Measurements from ENCODE around the gene ACSM6.

Gene ACSM6, protein sequence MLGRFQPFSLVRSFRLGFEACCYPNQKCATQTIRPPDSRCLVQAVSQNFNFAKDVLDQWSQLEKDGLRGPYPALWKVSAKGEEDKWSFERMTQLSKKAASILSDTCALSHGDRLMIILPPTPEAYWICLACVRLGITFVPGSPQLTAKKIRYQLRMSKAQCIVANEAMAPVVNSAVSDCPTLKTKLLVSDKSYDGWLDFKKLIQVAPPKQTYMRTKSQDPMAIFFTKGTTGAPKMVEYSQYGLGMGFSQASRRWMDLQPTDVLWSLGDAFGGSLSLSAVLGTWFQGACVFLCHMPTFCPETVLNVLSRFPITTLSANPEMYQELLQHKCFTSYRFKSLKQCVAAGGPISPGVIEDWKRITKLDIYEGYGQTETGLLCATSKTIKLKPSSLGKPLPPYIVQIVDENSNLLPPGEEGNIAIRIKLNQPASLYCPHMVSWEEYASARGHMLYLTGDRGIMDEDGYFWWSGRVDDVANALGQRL

DNA sequence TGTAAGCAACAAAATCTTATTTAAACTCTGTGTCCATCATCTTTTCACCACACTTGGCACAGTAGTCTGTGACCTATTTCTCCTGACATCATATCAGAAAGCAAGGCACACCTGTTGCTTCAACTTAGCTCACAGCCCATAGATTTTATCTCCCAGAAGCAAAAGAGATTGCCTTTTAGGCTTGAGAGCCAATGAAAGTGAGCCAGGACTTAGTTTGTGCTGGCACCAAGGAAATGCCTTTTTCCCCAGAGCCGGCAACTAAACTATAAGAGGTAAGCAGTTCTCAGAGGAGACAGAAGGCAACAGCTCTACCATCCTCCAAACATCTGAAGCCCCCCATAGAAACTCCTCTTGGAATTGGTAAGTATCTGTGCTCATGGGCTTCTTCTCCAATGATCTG is at the start of gene ACSM6:
ACSM6 (plus strand) TSS at position 295 of the 400 bp plus-strand sequence. CDS start 248 bp downstream, outside the sequence.
- Histone ChIP-seq H3K4me1 (no peaks in the 10 kb centered on the region), H3K27me3 (no peaks in the 10 kb centered on the region), H3K4me3 (no peak within 1 kb of the TSS), H3K9me3 (no peaks in the 10 kb centered on the region), H3K36me3 (no peaks in the 10 kb centered on the region), H3K27ac (no peak within 1 kb of the TSS)
- no peak for DNase-seq
- intact Hi-C loops (cut with DNase I; ENCODE audit: low total_unique reads): no loop called here
- TF ChIP-seq, protein P1, sequence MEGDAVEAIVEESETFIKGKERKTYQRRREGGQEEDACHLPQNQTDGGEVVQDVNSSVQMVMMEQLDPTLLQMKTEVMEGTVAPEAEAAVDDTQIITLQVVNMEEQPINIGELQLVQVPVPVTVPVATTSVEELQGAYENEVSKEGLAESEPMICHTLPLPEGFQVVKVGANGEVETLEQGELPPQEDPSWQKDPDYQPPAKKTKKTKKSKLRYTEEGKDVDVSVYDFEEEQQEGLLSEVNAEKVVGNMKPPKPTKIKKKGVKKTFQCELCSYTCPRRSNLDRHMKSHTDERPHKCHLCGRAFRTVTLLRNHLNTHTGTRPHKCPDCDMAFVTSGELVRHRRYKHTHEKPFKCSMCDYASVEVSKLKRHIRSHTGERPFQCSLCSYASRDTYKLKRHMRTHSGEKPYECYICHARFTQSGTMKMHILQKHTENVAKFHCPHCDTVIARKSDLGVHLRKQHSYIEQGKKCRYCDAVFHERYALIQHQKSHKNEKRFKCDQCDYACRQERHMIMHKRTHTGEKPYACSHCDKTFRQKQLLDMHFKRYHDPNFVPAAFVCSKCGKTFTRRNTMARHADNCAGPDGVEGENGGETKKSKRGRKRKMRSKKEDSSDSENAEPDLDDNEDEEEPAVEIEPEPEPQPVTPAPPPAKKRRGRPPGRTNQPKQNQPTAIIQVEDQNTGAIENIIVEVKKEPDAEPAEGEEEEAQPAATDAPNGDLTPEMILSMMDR (IDR thresholded peaks at IDR 0.05): no peak

DNA sequence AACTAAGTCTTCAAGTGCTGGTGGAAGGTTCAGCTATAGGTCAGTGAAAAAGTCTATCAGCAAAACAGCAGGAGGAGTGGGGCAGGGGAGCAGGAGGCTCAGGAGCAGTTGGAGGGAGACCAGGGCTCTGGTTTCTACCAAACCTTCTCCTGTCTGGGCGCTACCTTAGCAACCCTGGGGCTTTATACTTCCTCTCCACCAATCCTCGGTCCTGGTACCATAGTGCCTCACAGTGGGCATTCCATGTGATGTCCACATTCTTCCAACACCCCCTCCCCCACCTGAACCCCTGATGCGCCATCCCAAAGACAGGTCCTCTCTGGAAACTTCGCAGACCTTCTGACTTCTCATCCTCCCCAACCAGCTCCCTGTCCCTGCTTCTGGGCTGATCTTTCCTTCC is 25.3 kb upstream of the ACSM6 start:
- no peaks in the 10 kb centered on the region for H3K36me3 ChIP-seq
- DNase-seq: no peak
- H3K27ac ChIP-seq: no peak overlapping the region
- TF ChIP-seq, protein P1 (IDR thresholded peaks at IDR 0.05): no peak
- no peaks in the 10 kb centered on the region for H3K4me1 ChIP-seq
- peaks cover 0 to 8% (median 0%) of the 10 kb centered on the region in 3 donors for H3K9me3 ChIP-seq
- intact Hi-C loops (cut with DNase I; ENCODE audit: low total_unique reads): no loop called here
- H3K27me3 ChIP-seq: no peaks in the 10 kb centered on the region
- no peak overlapping the region for H3K4me3 ChIP-seq

DNA sequence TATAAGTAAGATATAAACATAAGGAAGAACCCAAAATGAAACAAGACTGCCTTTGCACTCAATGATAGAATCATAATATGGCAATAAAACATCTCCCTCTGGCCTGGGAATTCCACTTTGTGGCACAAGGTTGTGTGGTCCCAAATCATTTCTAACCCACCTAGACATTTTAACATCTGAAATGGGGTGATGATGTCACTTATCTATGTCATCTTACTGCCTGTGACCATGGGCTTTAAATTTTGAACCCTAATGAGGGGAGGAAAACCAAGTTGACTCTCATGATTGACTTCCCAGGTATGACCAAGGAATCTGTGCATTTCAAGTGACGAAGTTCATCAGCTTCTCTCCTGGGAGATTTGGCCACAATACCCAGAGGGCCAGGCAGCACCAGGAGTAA is 24.5 kb upstream of the ACSM6 start:
- Histone ChIP-seq H3K27me3 (no peaks in the 10 kb centered on the region), H3K27ac (no peak overlapping the region), H3K36me3 (no peaks in the 10 kb centered on the region), H3K9me3 (peaks cover 0 to 8% (median 0%) of the 10 kb centered on the region in 3 donors), H3K4me3 (no peak overlapping the region), H3K4me1 (no peaks in the 10 kb centered on the region)
- DNase-seq: no peak
- TF ChIP-seq, protein P1 (IDR thresholded peaks at IDR 0.05): no peak
- intact Hi-C loops (cut with DNase I; ENCODE audit: low total_unique reads): no loop called here

DNA sequence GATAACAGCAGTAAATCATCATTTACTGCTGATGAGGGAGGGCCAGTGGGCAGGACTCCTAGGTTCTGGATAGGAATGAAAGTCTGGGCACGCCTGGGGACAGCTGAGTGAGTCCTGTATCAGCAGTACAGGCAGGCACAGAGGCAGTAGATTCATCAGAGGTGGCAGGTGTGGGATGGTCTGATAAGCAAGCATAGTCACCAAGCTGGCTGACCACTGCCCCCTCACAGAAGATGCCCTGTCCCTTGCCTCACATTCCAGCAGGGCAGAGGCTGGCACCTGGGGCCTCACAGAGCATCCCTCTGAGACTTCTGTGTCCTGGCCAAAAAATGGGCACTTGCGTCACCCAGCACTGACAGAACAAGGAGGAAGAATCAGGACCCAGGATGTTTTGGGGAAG is 23.2 kb upstream of the ACSM6 start:
- DNase-seq: no peak
- TF ChIP-seq, protein P1 (IDR thresholded peaks at IDR 0.05): no peak
- Histone ChIP-seq H3K36me3 (no peaks in the 10 kb centered on the region), H3K27ac (no peak overlapping the region), H3K9me3 (peaks cover 0 to 8% (median 0%) of the 10 kb centered on the region in 3 donors), H3K4me1 (no peaks in the 10 kb centered on the region), H3K27me3 (no peaks in the 10 kb centered on the region), H3K4me3 (no peak overlapping the region)
- intact Hi-C loops (cut with DNase I; ENCODE audit: low total_unique reads): no loop called here

DNA sequence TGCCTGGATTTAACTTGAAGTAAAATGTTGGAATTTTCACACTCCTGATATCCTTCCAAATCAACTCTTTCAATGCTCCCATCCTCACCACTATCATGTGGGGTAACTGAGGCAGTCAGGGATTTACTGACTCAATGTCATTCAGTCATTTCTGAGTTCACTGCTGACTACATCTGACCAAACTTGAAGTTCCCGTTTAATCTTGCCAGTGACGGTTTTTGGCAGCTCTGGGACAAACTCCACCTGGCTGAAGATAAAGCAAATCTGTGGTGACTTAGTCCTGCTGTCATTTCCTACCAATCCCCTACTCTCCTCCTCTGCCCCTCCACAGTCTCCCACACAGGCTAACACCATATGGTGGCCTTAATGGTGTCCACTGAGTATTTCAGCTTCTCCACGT is 22.7 kb upstream of the ACSM6 start:
- H3K4me3 ChIP-seq: no peak overlapping the region
- DNase-seq: no peak
- H3K9me3 ChIP-seq: peaks cover 0 to 3% (median 0%) of the 10 kb centered on the region in 3 donors
- no peak overlapping the region for H3K27ac ChIP-seq
- H3K36me3 ChIP-seq: no peaks in the 10 kb centered on the region
- intact Hi-C loops (cut with DNase I; ENCODE audit: low total_unique reads): no loop called here
- TF ChIP-seq, protein P1 (IDR thresholded peaks at IDR 0.05): no peak
- no peaks in the 10 kb centered on the region for H3K27me3 ChIP-seq
- no peaks in the 10 kb centered on the region for H3K4me1 ChIP-seq
